VCaP (cell line): Measurements from ENCODE around the gene ALG8.
"Not testable (repeated sequence)": the region's sequence is repeated elsewhere in the genome, so short reads cannot be mapped to it uniquely, and the experiment has no call there.

Experiments used
- H3K27ac ChIP-seq: fragments of 450-650 bp; 2 replicates; pipeline ENCODE4 v1.5.1; 2017
- TF ChIP-seq, protein P1 (sequence below): fragments of 450-650 bp; conservative IDR thresholded peaks from 2 replicates; pipeline ENCODE4 v1.5.1; 2017; ENCODE audit warnings: mild to moderate bottlenecking, moderate library complexity

Gene ALG8

DNA sequence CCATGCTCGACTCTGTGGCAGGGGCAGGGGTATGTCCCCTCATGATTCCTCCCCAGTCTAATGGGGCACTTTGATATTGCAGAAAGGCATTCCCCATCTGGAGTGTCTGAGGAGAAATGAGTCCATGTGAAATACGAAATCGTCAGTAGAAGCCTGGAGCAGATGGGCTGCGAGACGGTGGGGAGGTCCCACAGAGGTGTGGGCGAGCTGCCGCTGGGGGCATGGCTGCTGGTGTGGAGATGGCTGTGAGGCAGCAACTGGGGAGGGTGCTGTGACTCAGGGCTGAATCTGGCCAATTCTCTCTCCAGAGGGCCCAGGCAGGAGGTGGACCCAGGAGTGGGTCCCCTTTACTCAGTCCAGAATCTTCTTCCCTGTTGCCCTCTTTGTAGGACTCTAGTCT is 37.8 kb upstream of the ALG8 start:
- TF ChIP-seq, protein P1, sequence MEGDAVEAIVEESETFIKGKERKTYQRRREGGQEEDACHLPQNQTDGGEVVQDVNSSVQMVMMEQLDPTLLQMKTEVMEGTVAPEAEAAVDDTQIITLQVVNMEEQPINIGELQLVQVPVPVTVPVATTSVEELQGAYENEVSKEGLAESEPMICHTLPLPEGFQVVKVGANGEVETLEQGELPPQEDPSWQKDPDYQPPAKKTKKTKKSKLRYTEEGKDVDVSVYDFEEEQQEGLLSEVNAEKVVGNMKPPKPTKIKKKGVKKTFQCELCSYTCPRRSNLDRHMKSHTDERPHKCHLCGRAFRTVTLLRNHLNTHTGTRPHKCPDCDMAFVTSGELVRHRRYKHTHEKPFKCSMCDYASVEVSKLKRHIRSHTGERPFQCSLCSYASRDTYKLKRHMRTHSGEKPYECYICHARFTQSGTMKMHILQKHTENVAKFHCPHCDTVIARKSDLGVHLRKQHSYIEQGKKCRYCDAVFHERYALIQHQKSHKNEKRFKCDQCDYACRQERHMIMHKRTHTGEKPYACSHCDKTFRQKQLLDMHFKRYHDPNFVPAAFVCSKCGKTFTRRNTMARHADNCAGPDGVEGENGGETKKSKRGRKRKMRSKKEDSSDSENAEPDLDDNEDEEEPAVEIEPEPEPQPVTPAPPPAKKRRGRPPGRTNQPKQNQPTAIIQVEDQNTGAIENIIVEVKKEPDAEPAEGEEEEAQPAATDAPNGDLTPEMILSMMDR, result no peak
- H3K27ac ChIP-seq, result no peak overlapping the region

- TF ChIP-seq, protein P1, result no peak
- no peak overlapping the region for H3K27ac ChIP-seq
These were observed 37.2 kb upstream of the ALG8 start for GRCh38 chr11:78176605-78177141.

GRCh38 chr11:78175862-78176261 is 36.4 kb upstream of the ALG8 start:
- H3K27ac ChIP-seq, result not testable (repeated sequence)

GRCh38 chr11:78171951-78172350 is 32.5 kb upstream of the ALG8 start:
- TF ChIP-seq, protein P1, result no peak
- no peak overlapping the region for H3K27ac ChIP-seq

- no peak overlapping the region for H3K27ac ChIP-seq
- TF ChIP-seq, protein P1, result no peak
These were observed 31.6 kb upstream of the ALG8 start for GRCh38 chr11:78170874-78171549.

DNA sequence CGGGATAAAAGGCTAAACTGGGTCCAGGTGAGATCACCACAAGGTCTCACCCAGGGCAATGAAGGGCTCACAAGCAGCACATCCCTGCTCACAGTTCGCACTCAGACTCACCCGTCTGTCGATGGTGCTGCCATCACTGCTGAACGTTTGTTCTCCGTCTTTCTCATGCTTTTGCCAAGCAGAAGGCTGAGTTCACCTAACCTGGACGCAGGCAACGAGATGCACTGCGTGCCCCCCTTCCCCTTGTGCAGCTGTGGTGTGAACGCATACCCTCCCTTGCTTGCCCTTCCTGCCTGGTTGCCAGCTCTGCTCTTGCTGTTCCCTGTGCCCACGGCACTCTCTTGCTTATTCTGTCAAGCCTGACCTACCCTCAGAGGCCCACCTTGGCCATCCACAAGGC is 31.0 kb upstream of the ALG8 start:
- TF ChIP-seq, protein P1, result no peak

DNA sequence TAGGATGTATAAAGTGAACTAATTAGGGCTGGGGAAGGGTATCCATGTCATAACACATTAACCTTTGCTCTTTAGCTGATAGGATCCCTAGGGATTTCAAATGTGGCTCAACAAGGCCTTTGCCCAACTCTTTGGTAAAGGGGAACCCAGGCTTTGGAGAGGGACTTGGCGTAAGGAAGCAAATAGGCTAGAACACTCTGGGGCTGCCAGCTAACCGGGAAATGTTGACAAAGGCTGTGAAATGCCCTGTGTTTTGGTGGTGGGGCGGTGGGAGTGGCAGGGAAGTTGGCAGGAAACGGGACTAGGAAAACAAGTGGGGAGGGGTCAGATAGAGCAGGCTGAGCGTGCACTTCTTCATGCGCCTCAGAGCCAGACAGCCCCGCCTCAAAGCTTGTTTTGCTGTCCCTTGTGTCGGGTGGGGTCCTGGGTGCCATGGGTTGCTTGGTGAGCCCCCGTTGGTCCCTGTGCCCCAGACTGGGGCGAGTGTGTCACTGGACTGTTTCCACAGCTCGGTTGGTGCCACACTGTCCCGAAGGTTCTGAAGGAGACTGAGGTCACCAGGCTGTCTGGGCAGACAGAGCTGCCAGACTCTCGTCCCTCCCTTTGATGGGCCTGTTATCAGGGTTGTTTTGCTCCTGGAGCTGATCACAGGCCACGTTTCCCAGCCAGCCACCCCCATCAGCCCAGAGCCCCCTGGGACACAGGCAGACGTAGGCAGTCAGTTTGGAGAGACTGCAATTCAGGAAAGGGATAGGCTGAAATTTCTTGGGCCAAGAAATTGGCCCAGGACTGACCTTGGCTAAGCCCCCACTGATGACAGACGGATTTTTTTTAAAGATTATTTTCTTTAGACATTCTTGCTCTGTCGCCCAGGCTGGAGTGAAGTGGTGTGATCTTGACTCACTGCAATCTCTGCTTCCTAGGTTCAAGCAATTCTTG is 29.4 kb upstream of the ALG8 start:
- H3K27ac ChIP-seq, result no peak overlapping the region
- TF ChIP-seq, protein P1, result no peak

More for the DNA sequence above, 31.0 kb upstream of the ALG8 start:
- H3K27ac ChIP-seq, result no peak overlapping the region
